Nephron progenitor cell (in vitro differentiated cells): ENCODE data around the gene PID1.
"Not testable (repeated sequence)": the region's sequence is repeated elsewhere in the genome, so short reads cannot be mapped to it uniquely, and the experiment has no call there.

Experiments
- DNase-seq: peaks from one replicate; pipeline ENCODE4 v3.0.0; 2021
- H3K27ac Mint-ChIP-seq: 2 replicates; pipeline ENCODE4 v1.8.0; 2021; ENCODE audit warnings: mild to moderate bottlenecking, moderate library complexity, mixed read lengths
- H3K27me3 Mint-ChIP-seq: 2 replicates; pipeline ENCODE4 v1.8.0; 2021; ENCODE audit warnings: mild to moderate bottlenecking, low read depth, mixed read lengths; ENCODE audit not compliant: poor library complexity
- H3K36me3 Mint-ChIP-seq: 2 replicates; pipeline ENCODE4 v1.8.0; 2021; ENCODE audit warnings: low read depth, mixed read lengths
- H3K4me1 Mint-ChIP-seq: 2 replicates; pipeline ENCODE4 v1.8.0; 2021; ENCODE audit warnings: mixed read lengths
- H3K4me3 Mint-ChIP-seq: 2 replicates; pipeline ENCODE4 v1.8.0; 2021; ENCODE audit warnings: mild to moderate bottlenecking, moderate library complexity, mixed read lengths
- H3K9me3 Mint-ChIP-seq: 2 replicates; pipeline ENCODE4 v1.8.0; 2021; ENCODE audit warnings: mild to moderate bottlenecking, moderate library complexity, mixed read lengths
- CTCF ChIP-seq: fragments of 200-600 bp; sonication (generic); IDR thresholded peaks from 2 replicates; pipeline ENCODE4 v1.5.0; 2021; ENCODE audit warnings: antibody characterized with exemption

PID1 gene

GRCh38 chr2:229195346-229195947, 75.6 kb downstream of the PID1 start:
- TF ChIP-seq CTCF, result no peak
- Mint-ChIP-seq H3K4me1 (no peaks in the 10 kb centered on the region), H3K27me3 (peaks cover 3% of the 10 kb centered on the region), H3K27ac (no peak overlapping the region), H3K4me3 (no peak overlapping the region), H3K36me3 (no peaks in the 10 kb centered on the region), H3K9me3 (no peaks in the 10 kb centered on the region)
- DNase-seq, result no peak

GRCh38 chr2:229193281-229193680, 77.8 kb downstream of the PID1 start:
- no peak for TF ChIP-seq CTCF
- H3K27ac Mint-ChIP-seq, result no peak overlapping the region

GRCh38 chr2:229191413-229191812, 79.7 kb downstream of the PID1 start:
- no peak overlapping the region for H3K27ac Mint-ChIP-seq
- H3K4me3 Mint-ChIP-seq, result no peak overlapping the region
- H3K36me3 Mint-ChIP-seq, result no peaks in the 10 kb centered on the region
- peaks cover 18% of the 10 kb centered on the region for H3K9me3 Mint-ChIP-seq
- DNase-seq, result no peak
- H3K4me1 Mint-ChIP-seq, result no peaks in the 10 kb centered on the region
- H3K27me3 Mint-ChIP-seq, result no peaks in the 10 kb centered on the region
- no peak for TF ChIP-seq CTCF

More at GRCh38 chr2:229193281-229193680, 77.8 kb downstream of the PID1 start:
- H3K36me3 Mint-ChIP-seq, result no peaks in the 10 kb centered on the region
- peaks cover 2% of the 10 kb centered on the region for H3K27me3 Mint-ChIP-seq
- no peak for DNase-seq
- no peaks in the 10 kb centered on the region for H3K4me1 Mint-ChIP-seq
- no peaks in the 10 kb centered on the region for H3K9me3 Mint-ChIP-seq
- no peak overlapping the region for H3K4me3 Mint-ChIP-seq

- H3K27ac Mint-ChIP-seq, H3K4me3 Mint-ChIP-seq, DNase-seq, H3K36me3 Mint-ChIP-seq, H3K4me1 Mint-ChIP-seq, H3K27me3 Mint-ChIP-seq: not testable (repeated sequence)
- H3K9me3 Mint-ChIP-seq, result peaks cover 30% of the 10 kb centered on the region
These were observed 84.0 kb downstream of the PID1 start for GRCh38 chr2:229187123-229187522.

GRCh38 chr2:229181641-229182040, 89.4 kb downstream of the PID1 start:
- H3K9me3 Mint-ChIP-seq, result peaks cover 14% of the 10 kb centered on the region
- TF ChIP-seq CTCF, result no peak
- DNase-seq, result no peak
- no peaks in the 10 kb centered on the region for H3K4me1 Mint-ChIP-seq
- H3K4me3 Mint-ChIP-seq, result no peak overlapping the region
- H3K36me3 Mint-ChIP-seq, result no peaks in the 10 kb centered on the region
- peaks cover 9% of the 10 kb centered on the region for H3K27me3 Mint-ChIP-seq
- H3K27ac Mint-ChIP-seq, result no peak overlapping the region

DNA sequence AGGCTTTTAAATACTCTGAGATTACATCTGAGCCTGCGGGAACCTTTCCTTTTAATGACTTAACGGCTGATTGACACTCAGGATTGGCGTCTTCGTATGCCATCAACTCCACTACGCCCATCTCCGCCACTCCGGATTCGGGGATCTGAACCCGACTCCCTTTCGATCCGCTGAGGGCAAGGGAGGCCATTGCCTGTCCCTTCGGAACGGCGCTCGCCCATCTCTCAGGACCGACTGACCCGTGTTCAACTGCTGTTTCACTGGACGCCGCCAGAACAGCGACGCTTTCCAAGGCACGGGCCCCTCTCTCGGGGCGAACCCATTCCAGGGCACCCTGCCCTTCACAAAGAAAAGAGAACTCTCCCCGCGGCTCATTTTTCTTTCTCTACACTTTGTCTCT, 90.4 kb downstream of the PID1 start:
- no peak for TF ChIP-seq CTCF
- H3K27ac Mint-ChIP-seq, result no peak overlapping the region
- H3K4me1 Mint-ChIP-seq, result no peaks in the 10 kb centered on the region
- no peak for DNase-seq
- H3K27me3 Mint-ChIP-seq, result peaks cover 9% of the 10 kb centered on the region
- no peaks in the 10 kb centered on the region for H3K36me3 Mint-ChIP-seq
- H3K4me3 Mint-ChIP-seq, result no peak overlapping the region
- peaks cover 4% of the 10 kb centered on the region for H3K9me3 Mint-ChIP-seq
